ENCODE results near the gene OR11L1.

The OR11L1 gene

GRCh38 chr1:247812637-247813036, 29.1 kb downstream of the OR11L1 start:
- no peak for DNase-seq (ENCODE audit: low read depth)

- no peak for DNase-seq (ENCODE audit: low read depth)
These were observed 44.2 kb downstream of the OR11L1 start for GRCh38 chr1:247797518-247797917.

Data from EH (cell line).